H1 (cell line): Measurements from ENCODE around the gene TLR9. TPM values are rescaled to one million over a fixed set of nuclear protein-coding genes. Genes with fewer than 3 reads are reported as not detected.

Experiments used
- ATF2 ChIP-seq: IDR thresholded peaks from 2 replicates; pipeline ENCODE4 v1.6.1; 2012; ENCODE audit warnings: low read length, inconsistent platforms
- BACH1 ChIP-seq: IDR thresholded peaks from 2 replicates; pipeline ENCODE4 v1.6.1; 2012; ENCODE audit warnings: low read length, improper control_type of control experiment
- BCL11A ChIP-seq, 2 experiments: IDR thresholded peaks; one replicate each; pipeline ENCODE4 v1.6.1; 2011; ENCODE audit warnings: low read depth in 2 of 2, low read length in 2 of 2, mild to moderate bottlenecking in 2 of 2
- CBX8 ChIP-seq: fragments of 300-800, 300-1000 bp; sonication (generic); IDR thresholded peaks from 2 replicates; pipeline ENCODE4 v1.7.1; 2016; ENCODE audit warnings: low read depth, low read length, borderline replicate concordance
- CREB1 ChIP-seq: IDR thresholded peaks from 2 replicates; pipeline ENCODE4 v1.6.1; 2012; ENCODE audit warnings: inconsistent platforms
- E2F6 ChIP-seq: IDR thresholded peaks from 2 replicates; pipeline ENCODE4 v1.6.1; 2012; ENCODE audit warnings: inconsistent platforms
- EGR1 ChIP-seq: IDR thresholded peaks from 2 replicates; pipeline ENCODE4 v1.6.1; 2011; ENCODE audit warnings: low read depth, low read length, borderline replicate concordance
- FOSL1 ChIP-seq: IDR thresholded peaks from 2 replicates; pipeline ENCODE4 v1.6.1; 2011; ENCODE audit warnings: mild to moderate bottlenecking, low read depth, low read length, moderate library complexity; ENCODE audit not compliant: insufficient read depth
- HDAC2 ChIP-seq, 2 experiments: fragments of 300-600 bp in 1 of 2; sonication (generic) in 1 of 2; IDR thresholded peaks; 2 replicates each; pipeline ENCODE4 v1.6.1; 2011 to 2012; ENCODE audit warnings: low read depth in 2 of 2, low read length in 2 of 2, mild to moderate bottlenecking in 2 of 2, moderate library complexity in 2 of 2, borderline replicate concordance in 1 of 2, inconsistent platforms in 1 of 2
- JUN ChIP-seq: IDR thresholded peaks from 2 replicates; pipeline ENCODE4 v1.6.1; 2011; ENCODE audit warnings: low read depth, mild to moderate bottlenecking, improper control_type of control experiment, low read length
- KDM1A ChIP-seq: fragments of 200-600, 300-600 bp; sonication (generic); IDR thresholded peaks from 2 replicates; pipeline ENCODE4 v1.7.1; 2016; ENCODE audit warnings: mild to moderate bottlenecking, low read length, borderline replicate concordance
- MAX ChIP-seq: IDR thresholded peaks from 2 replicates; pipeline ENCODE4 v1.6.1; 2012; ENCODE audit warnings: inconsistent platforms
- NRF1 ChIP-seq: IDR thresholded peaks from 2 replicates; pipeline ENCODE4 v1.6.1; 2011; ENCODE audit warnings: mild to moderate bottlenecking, low read depth, low read length, improper control_type of control experiment
- POU5F1 ChIP-seq: IDR thresholded peaks from 2 replicates; pipeline ENCODE4 v1.6.1; 2011; ENCODE audit warnings: low read depth, mild to moderate bottlenecking, low read length, moderate library complexity
- RNF2 ChIP-seq: fragments of 200-900, 300-1000 bp; sonication (generic); IDR thresholded peaks from 2 replicates; pipeline ENCODE4 v1.7.1; 2016; ENCODE audit warnings: borderline replicate concordance, low read depth, mild to moderate bottlenecking, antibody characterized with exemption, low read length; ENCODE audit not compliant: poor library complexity, severe bottlenecking; ENCODE audit errors: missing control alignments
- SIX5 ChIP-seq: IDR thresholded peaks from 2 replicates; pipeline ENCODE4 v1.6.1; 2011; ENCODE audit warnings: mild to moderate bottlenecking, low read depth, low read length
- TAF7 ChIP-seq: optimal IDR thresholded peaks from 2 replicates; pipeline ENCODE3; 2011; ENCODE audit warnings: low read depth, mild to moderate bottlenecking, inconsistent platforms, low read length, moderate library complexity, borderline replicate concordance
- TCF12 ChIP-seq: IDR thresholded peaks from 2 replicates; pipeline ENCODE4 v1.6.1; 2011; ENCODE audit warnings: low read depth, mild to moderate bottlenecking, low read length
- TEAD4 ChIP-seq: IDR thresholded peaks from 2 replicates; pipeline ENCODE4 v1.6.1; 2012; ENCODE audit warnings: low read depth, low read length, inconsistent platforms, mixed read lengths
- ZNF274 ChIP-seq: IDR thresholded peaks from 2 replicates; pipeline ENCODE4 v1.7.0; 2012; ENCODE audit warnings: low read length, borderline replicate concordance; ENCODE audit errors: extremely low read depth
- polyA plus RNA-seq, 7 experiments: library from polyadenylated mRNA; depleted of rRNA in 3 of 7; stranded (reverse) in 5 of 7; unstranded in 2 of 7; fragments of >200 nt in 5 of 7; fragments of 200-250 nt in 2 of 7; gene quantifications; 1 replicate in 5 of 7; 2 replicates in 1 of 7; 4 replicates in 1 of 7; pipeline versions ENCODE4 v1.2.1 to v1.2.3, GENCODE V29; 2011 to 2013; ENCODE audit warnings: missing spikeins in 2 of 7, mixed read lengths in 2 of 7
- total RNA-seq: library from RNA; stranded (reverse); fragmentation: NEBNext Ultra II Directional; extraction: Animal tissue kit (Norgen Biotek cat#: 25700); gene quantifications from 2 replicates; pipeline ENCODE4 v1.2.1, GENCODE V29; 2021

The TLR9 gene
- total and polyA plus RNA-seq, 2 of the 8 experiments (the other 6 are each of a cell fraction or from before 2014, with no cell fraction given), result 0.05 TPM; not detected in 1

- TF ChIP-seq ZNF274, result no peak
- no peak for TF ChIP-seq ATF2
- no peak; the same call in 1 of the 2 replicates for TF ChIP-seq E2F6
- no peak for TF ChIP-seq CBX8
- no peak for TF ChIP-seq POU5F1
- no peak for TF ChIP-seq TCF12
- TF ChIP-seq RNF2, result no peak
- TF ChIP-seq SIX5, result no peak
- TF ChIP-seq BCL11A (IDR thresholded peaks at IDR 0.05; ENCODE audit: low read depth in 2 of 2, low read length in 2 of 2), result no peak
- no peak for TF ChIP-seq KDM1A
- no peak for TF ChIP-seq JUN
- TF ChIP-seq HDAC2 (IDR thresholded peaks at IDR 0.05; ENCODE audit: borderline replicate concordance in 1 of 2, low read depth in 2 of 2, low read length in 2 of 2), result peak; percentile 48 to 91; a peak in 2 of 4 replicates
- no peak for TF ChIP-seq MAX
- TF ChIP-seq EGR1, result no peak; the same call in 1 of the 2 replicates
- no peak for TF ChIP-seq TEAD4
- TF ChIP-seq FOSL1, result 0 out of 2 replicates have a peak, but pooled peaks have one; percentile 52
- TF ChIP-seq NRF1, result peak; percentile 47
- TF ChIP-seq CREB1, result 0 out of 2 replicates have a peak, but pooled peaks have one; percentile 10
- TF ChIP-seq BACH1, result peak; percentile 56
- TF ChIP-seq TAF7, result peak; percentile 80
Observed at GRCh38 chr3:52238761-52239701, 13.6 kb upstream of the TLR9 start, which contains the start of gene TWF2 (continued).
